ENCODE data around the gene OPRM1. TPM values are rescaled to one million over a fixed set of nuclear protein-coding genes. Genes with fewer than 3 reads are reported as not detected.

OPRM1 gene
- total RNA-seq, 1 experiment from 2014 or later = not detected

GRCh38 chr6:154017786-154018185 is 21.3 kb upstream of the OPRM1 start:
- no TSS peak for BruUV-seq (replicated peaks)
- no peak overlapping the region for H3K4me3 ChIP-seq (ENCODE audit: low read depth, low read length)
- Mint-ChIP-seq H3K4me1 (ENCODE audit: low read depth, unreplicated experiment) (peaks cover 7% of the 10 kb centered on the region), H3K27me3 (ENCODE audit: insufficient read depth, unreplicated experiment) (peaks cover 9% of the 10 kb centered on the region), H3K36me3 (ENCODE audit: insufficient read depth, unreplicated experiment) (no peaks in the 10 kb centered on the region), H3K9me3 (ENCODE audit: unreplicated experiment) (no peaks in the 10 kb centered on the region), H3K27ac (ENCODE audit: unreplicated experiment) (no peak overlapping the region), H3K4me3 (ENCODE audit: unreplicated experiment) (no peak overlapping the region)
- intact Hi-C loops (cut with micrococcal nuclease; ENCODE audit: unreplicated experiment) = no loop called here
- H3K27me3 ChIP-seq (replicated peaks; ENCODE audit: control insufficient read depth, insufficient read depth, low read length) = no peaks in the 10 kb centered on the region
- H3K4me1 ChIP-seq = no peaks in the 10 kb centered on the region
- H3K36me3 ChIP-seq (ENCODE audit: control insufficient read depth, insufficient read depth, low read length) = no peaks in the 10 kb centered on the region
- no peak for DNase-seq
- no peak for TF ChIP-seq CTCF (IDR thresholded peaks at IDR 0.05; ENCODE audit: insufficient read depth in 1 of 2, low read depth in 1 of 2, low read length in 1 of 2, severe bottlenecking in 1 of 2, unreplicated experiment in 1 of 2)
- ChIA-PET CTCF (no interaction called here), POLR2A (no interaction called here)
- H3K9me3 ChIP-seq = no peaks in the 10 kb centered on the region

DNA sequence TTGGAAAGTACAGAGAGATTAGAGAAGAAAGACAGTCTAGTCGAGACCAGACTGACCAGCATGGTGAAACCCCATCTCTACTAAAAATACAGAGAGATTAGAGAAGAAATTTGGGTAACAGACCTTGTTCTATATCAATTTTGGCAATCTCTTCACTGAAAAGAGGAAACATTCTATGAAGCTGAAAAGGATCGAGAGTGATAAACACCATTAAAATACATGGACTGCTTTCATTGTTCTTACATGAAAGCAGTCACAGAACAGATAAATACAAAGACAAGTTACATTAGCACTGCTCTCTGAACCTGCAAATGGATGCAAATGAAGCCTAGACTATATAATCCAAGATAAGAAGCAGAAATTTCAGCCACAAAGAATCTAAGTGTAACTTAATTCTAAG is 8.4 kb upstream of the OPRM1 start:
- H3K27me3 Mint-ChIP-seq (ENCODE audit: insufficient read depth, unreplicated experiment) = peaks cover 7% of the 10 kb centered on the region
- H3K27ac Mint-ChIP-seq (ENCODE audit: unreplicated experiment) = no peak overlapping the region

DNA sequence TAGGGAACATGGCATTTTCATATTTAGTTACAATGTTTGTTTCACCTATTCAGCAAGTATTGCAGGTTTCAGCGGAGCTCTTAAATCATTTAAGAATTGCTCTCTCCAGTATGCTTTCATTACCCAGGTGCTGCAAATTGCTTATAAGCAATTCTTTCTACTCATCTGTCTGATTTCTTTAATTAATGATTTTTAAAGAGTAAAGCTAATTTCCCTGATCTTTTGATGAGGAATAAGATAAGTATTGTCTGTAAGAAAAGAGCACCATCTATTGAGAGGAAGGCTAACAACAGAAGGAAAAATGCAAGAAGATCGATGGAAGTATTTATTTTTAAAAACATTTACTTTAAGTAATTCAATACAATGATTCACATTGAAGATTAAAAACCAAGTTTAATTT is 2.0 kb downstream of the OPRM1 start:
- no peaks in the 10 kb centered on the region for H3K36me3 ChIP-seq (ENCODE audit: control insufficient read depth, insufficient read depth, low read length)
- intact Hi-C loops (cut with micrococcal nuclease; ENCODE audit: unreplicated experiment) = no loop called here
- no peaks in the 10 kb centered on the region for H3K36me3 Mint-ChIP-seq (ENCODE audit: insufficient read depth, unreplicated experiment)
- no peaks in the 10 kb centered on the region for H3K9me3 ChIP-seq
- no peaks in the 10 kb centered on the region for H3K4me1 ChIP-seq
- DNase-seq = no peak
- BruUV-seq (replicated peaks) = no TSS peak
- no peak overlapping the region for H3K4me3 Mint-ChIP-seq (ENCODE audit: unreplicated experiment)
- no peaks in the 10 kb centered on the region for H3K4me1 Mint-ChIP-seq (ENCODE audit: low read depth, unreplicated experiment)
- no peaks in the 10 kb centered on the region for H3K9me3 Mint-ChIP-seq (ENCODE audit: unreplicated experiment)
- no peak for TF ChIP-seq CTCF (IDR thresholded peaks at IDR 0.05; ENCODE audit: insufficient read depth in 1 of 2, low read depth in 1 of 2, low read length in 1 of 2, severe bottlenecking in 1 of 2, unreplicated experiment in 1 of 2)
- peaks cover 8% of the 10 kb centered on the region for H3K27me3 Mint-ChIP-seq (ENCODE audit: insufficient read depth, unreplicated experiment)
- H3K27me3 ChIP-seq (replicated peaks; ENCODE audit: control insufficient read depth, insufficient read depth, low read length) = no peaks in the 10 kb centered on the region
- H3K27ac Mint-ChIP-seq (ENCODE audit: unreplicated experiment) = no peak overlapping the region
- ChIA-PET POLR2A (no interaction called here), CTCF (interaction anchor here (0.7 kb wide), 1 partner anchor 82 kb away, joined by 3 read pairs; no protein-coding TSS in a partner anchor)
- H3K4me3 ChIP-seq (ENCODE audit: low read depth, low read length) = no peak overlapping the region

More for the DNA sequence above, 8.4 kb upstream of the OPRM1 start:
- H3K4me3 ChIP-seq (ENCODE audit: low read depth, low read length) = no peak overlapping the region
- H3K36me3 ChIP-seq (ENCODE audit: control insufficient read depth, insufficient read depth, low read length) = no peaks in the 10 kb centered on the region
- POLR2A ChIA-PET = no interaction called here
- CTCF ChIA-PET = no interaction called here
- intact Hi-C loops (cut with micrococcal nuclease; ENCODE audit: unreplicated experiment) = no loop called here
- no peaks in the 10 kb centered on the region for H3K9me3 ChIP-seq
- no peaks in the 10 kb centered on the region for H3K9me3 Mint-ChIP-seq (ENCODE audit: unreplicated experiment)
- no peaks in the 10 kb centered on the region for H3K4me1 ChIP-seq
- TF ChIP-seq CTCF (IDR thresholded peaks at IDR 0.05; ENCODE audit: insufficient read depth in 1 of 2, low read depth in 1 of 2, low read length in 1 of 2, severe bottlenecking in 1 of 2, unreplicated experiment in 1 of 2) = no peak
- DNase-seq = no peak
- no TSS peak for BruUV-seq (replicated peaks)
- no peaks in the 10 kb centered on the region for H3K4me1 Mint-ChIP-seq (ENCODE audit: low read depth, unreplicated experiment)
- H3K27me3 ChIP-seq (replicated peaks; ENCODE audit: control insufficient read depth, insufficient read depth, low read length) = no peaks in the 10 kb centered on the region
- no peak overlapping the region for H3K4me3 Mint-ChIP-seq (ENCODE audit: unreplicated experiment)
- H3K36me3 Mint-ChIP-seq (ENCODE audit: insufficient read depth, unreplicated experiment) = no peaks in the 10 kb centered on the region

Measured in Caco-2 (cell line).